Epithelial cell of proximal tubule (primary cell): ENCODE data around the gene PTMA. TPM values are rescaled to one million over a fixed set of nuclear protein-coding genes. Genes with fewer than 3 reads are reported as not detected.

Source experiments
- DNase-seq: peaks from one replicate; pipeline ENCODE4 v3.0.0-alpha.2; 2011; ENCODE audit warnings: low read depth
- H3K4me3 ChIP-seq: 2 replicates; pipeline ENCODE4 v1.5.1; 2011; ENCODE audit warnings: low read depth, mild to moderate bottlenecking, low read length
- CTCF ChIP-seq: conservative IDR thresholded peaks from 2 replicates; pipeline ENCODE4 v1.5.1; 2012; ENCODE audit warnings: low read depth, mild to moderate bottlenecking, low read length
- total RNA-seq: library from RNA; depleted of rRNA; stranded (reverse); fragments of >200 nt; gene quantifications from 2 replicates; pipeline ENCODE4 v1.2.3, GENCODE V29; 2015

The PTMA gene
- total RNA-seq, 1 donor from 2014 or later = 2,011 TPM

GRCh38 chr2:231663458-231664212 is 44.7 kb upstream of the PTMA start:
- DNase-seq = no peak
- no peak for TF ChIP-seq CTCF
- H3K4me3 ChIP-seq = no peak overlapping the region

- DNase-seq = no peak
- no peak for TF ChIP-seq CTCF
- H3K4me3 ChIP-seq = no peak overlapping the region
Measured at GRCh38 chr2:231664727-231665126, 43.6 kb upstream of the PTMA start.

- no peak for DNase-seq
- TF ChIP-seq CTCF = no peak
- peak overlapping the region; percentile 45 for H3K4me3 ChIP-seq
Measured at GRCh38 chr2:231665245-231666170, 42.8 kb upstream of the PTMA start.

GRCh38 chr2:231666171-231667095 is 41.9 kb upstream of the PTMA start:
- TF ChIP-seq CTCF = no peak
- peak overlapping the region; percentile 45 for H3K4me3 ChIP-seq
- no peak for DNase-seq

- DNase-seq = no peak
- no peak for TF ChIP-seq CTCF
- no peak overlapping the region for H3K4me3 ChIP-seq
Measured at GRCh38 chr2:231667096-231667427, 41.3 kb upstream of the PTMA start.

GRCh38 chr2:231667496-231667895 is 40.8 kb upstream of the PTMA start:
- no peak overlapping the region for H3K4me3 ChIP-seq
- DNase-seq = no peak
- TF ChIP-seq CTCF = no peak
